ENCODE measurements around the gene CLCC1. TPM values are rescaled to one million over a fixed set of nuclear protein-coding genes. Genes with fewer than 3 reads are reported as not detected.

Gene CLCC1
- polyA plus RNA-seq, 1 donor from 2014 or later = 28.7 TPM

- H3K79me2 ChIP-seq (replicated peaks; ENCODE audit: insufficient read depth, low read length) = peaks cover 11% of the 10 kb centered on the region
- no peaks in the 10 kb centered on the region for H3F3A ChIP-seq (ENCODE audit: insufficient read depth, low read length, poor library complexity, severe bottlenecking)
Measured at GRCh38 chr1:108955111-108955510, 8.2 kb downstream of the CLCC1 start.

GRCh38 chr1:108953452-108953851 lies 9.8 kb downstream of the CLCC1 start:
- no peaks in the 10 kb centered on the region for H4K20me1 ChIP-seq (ENCODE audit: insufficient read depth)
- H3K9me3 ChIP-seq (ENCODE audit: low read length) = no peaks in the 10 kb centered on the region
- TF ChIP-seq CTCF (IDR thresholded peaks at IDR 0.05; ENCODE audit: poor library complexity, severe bottlenecking) = no peak
- TF ChIP-seq RAD21 (conservative IDR thresholded peaks at IDR 0.05) = no peak
- no peak for TF ChIP-seq EP300 (conservative IDR thresholded peaks at IDR 0.05; ENCODE audit: poor library complexity, severe bottlenecking)
- TF ChIP-seq SMC3 (conservative IDR thresholded peaks at IDR 0.05; ENCODE audit: poor library complexity) = no peak
- TF ChIP-seq REST (IDR thresholded peaks at IDR 0.05; ENCODE audit: borderline replicate concordance) = no peak
- TF ChIP-seq TAF1 (IDR thresholded peaks at IDR 0.05; ENCODE audit: low read depth) = no peak
- no peak for TF ChIP-seq POLR2AphosphoS5 (IDR thresholded peaks at IDR 0.05)
- no peak for TF ChIP-seq EZH2 (IDR thresholded peaks at IDR 0.05; ENCODE audit: borderline replicate concordance, insufficient read depth, low read length, poor library complexity, severe bottlenecking)
- no peak for TF ChIP-seq MXI1 (conservative IDR thresholded peaks at IDR 0.05; ENCODE audit: poor library complexity, severe bottlenecking)
- no peak overlapping the region for H3K9ac ChIP-seq (ENCODE audit: low read length)
- H3K9me2 ChIP-seq (ENCODE audit: insufficient read depth, low read length) = no peaks in the 10 kb centered on the region
- no peaks in the 10 kb centered on the region for H3K27me3 ChIP-seq (ENCODE audit: insufficient read depth, low read depth, low read length)
- no peak overlapping the region for H3K4me3 ChIP-seq (ENCODE audit: low read length)
- H3F3A ChIP-seq (ENCODE audit: insufficient read depth, low read length, poor library complexity, severe bottlenecking) = no peaks in the 10 kb centered on the region
- H3K36me3 ChIP-seq (ENCODE audit: insufficient read depth, low read length) = no peaks in the 10 kb centered on the region
- H2AFZ ChIP-seq (ENCODE audit: low read depth, low read length) = no peak overlapping the region
- H3K4me2 ChIP-seq (ENCODE audit: low read length) = no peak overlapping the region
- peaks cover 9% of the 10 kb centered on the region for H3K79me2 ChIP-seq (replicated peaks; ENCODE audit: insufficient read depth, low read length)
- no peak overlapping the region for H3K27ac ChIP-seq (ENCODE audit: low read length)

More at GRCh38 chr1:108955111-108955510, 8.2 kb downstream of the CLCC1 start:
- Histone ChIP-seq H3K27ac (ENCODE audit: low read length) (no peak overlapping the region), H3K9ac (ENCODE audit: low read length) (no peak overlapping the region), H3K27me3 (ENCODE audit: insufficient read depth, low read depth, low read length) (no peaks in the 10 kb centered on the region), H4K20me1 (ENCODE audit: insufficient read depth) (no peaks in the 10 kb centered on the region), H3K9me2 (ENCODE audit: insufficient read depth, low read length) (no peaks in the 10 kb centered on the region), H2AFZ (ENCODE audit: low read depth, low read length) (no peak overlapping the region), H3K4me2 (ENCODE audit: low read length) (no peak overlapping the region), H3K9me3 (ENCODE audit: low read length) (no peaks in the 10 kb centered on the region), H3K36me3 (ENCODE audit: insufficient read depth, low read length) (no peaks in the 10 kb centered on the region), H3K4me3 (ENCODE audit: low read length) (no peak overlapping the region)
- TF ChIP-seq SMC3 (conservative IDR thresholded peaks at IDR 0.05; ENCODE audit: poor library complexity) (no peak), REST (IDR thresholded peaks at IDR 0.05; ENCODE audit: borderline replicate concordance) (no peak), EZH2 (IDR thresholded peaks at IDR 0.05; ENCODE audit: borderline replicate concordance, insufficient read depth, low read length, poor library complexity, severe bottlenecking) (no peak), POLR2AphosphoS5 (IDR thresholded peaks at IDR 0.05) (no peak)

Data from neural cell (in vitro differentiated cells).